VCaP (cell line): Measurements from ENCODE around the gene STARD3.

Experiments
- H3K27ac ChIP-seq: fragments of 450-650 bp; 2 replicates; pipeline ENCODE4 v1.5.1; 2017
- CTCF ChIP-seq: fragments of 450-650 bp; conservative IDR thresholded peaks from 2 replicates; pipeline ENCODE4 v1.5.1; 2017; ENCODE audit warnings: mild to moderate bottlenecking, moderate library complexity

Gene STARD3

GRCh38 chr17:39653662-39654331 lies 16.9 kb downstream of the STARD3 start:
- peak overlapping the region; percentile 96; the same call in 1 of the 2 replicates for H3K27ac ChIP-seq

GRCh38 chr17:39655105-39655504 lies 18.2 kb downstream of the STARD3 start:
- TF ChIP-seq CTCF: no peak
- H3K27ac ChIP-seq: no peak overlapping the region

More at GRCh38 chr17:39653662-39654331, 16.9 kb downstream of the STARD3 start:
- peak; percentile 72 for TF ChIP-seq CTCF

- no peak for TF ChIP-seq CTCF
- H3K27ac ChIP-seq: no peak overlapping the region
Measured at GRCh38 chr17:39658346-39658745, 21.4 kb downstream of the STARD3 start.

- TF ChIP-seq CTCF: no peak
- H3K27ac ChIP-seq: no peak overlapping the region
Measured at GRCh38 chr17:39658760-39659159, 21.8 kb downstream of the STARD3 start.

GRCh38 chr17:39659279-39660010 lies 22.5 kb downstream of the STARD3 start:
- TF ChIP-seq CTCF: no peak
- no peak overlapping the region for H3K27ac ChIP-seq

GRCh38 chr17:39660011-39660360 lies 23.0 kb downstream of the STARD3 start:
- no peak overlapping the region for H3K27ac ChIP-seq
- no peak for TF ChIP-seq CTCF

GRCh38 chr17:39660397-39661385 lies 23.7 kb downstream of the STARD3 start:
- peak overlapping the region; percentile 31; the same call in 1 of the 2 replicates for H3K27ac ChIP-seq
- no peak for TF ChIP-seq CTCF
